Measurements from ENCODE around the gene BHLHE40.

The BHLHE40 gene

GRCh38 chr3:4986782-4987537 lies 7.7 kb downstream of the BHLHE40 start:
- H3K36me3 ChIP-seq (ENCODE audit: insufficient read depth): no peaks in the 10 kb centered on the region
- H3K27ac ChIP-seq: no peak overlapping the region
- H3K4me1 ChIP-seq (ENCODE audit: low read depth, poor library complexity, severe bottlenecking): peaks cover 13% of the 10 kb centered on the region
- TF ChIP-seq, protein P1, sequence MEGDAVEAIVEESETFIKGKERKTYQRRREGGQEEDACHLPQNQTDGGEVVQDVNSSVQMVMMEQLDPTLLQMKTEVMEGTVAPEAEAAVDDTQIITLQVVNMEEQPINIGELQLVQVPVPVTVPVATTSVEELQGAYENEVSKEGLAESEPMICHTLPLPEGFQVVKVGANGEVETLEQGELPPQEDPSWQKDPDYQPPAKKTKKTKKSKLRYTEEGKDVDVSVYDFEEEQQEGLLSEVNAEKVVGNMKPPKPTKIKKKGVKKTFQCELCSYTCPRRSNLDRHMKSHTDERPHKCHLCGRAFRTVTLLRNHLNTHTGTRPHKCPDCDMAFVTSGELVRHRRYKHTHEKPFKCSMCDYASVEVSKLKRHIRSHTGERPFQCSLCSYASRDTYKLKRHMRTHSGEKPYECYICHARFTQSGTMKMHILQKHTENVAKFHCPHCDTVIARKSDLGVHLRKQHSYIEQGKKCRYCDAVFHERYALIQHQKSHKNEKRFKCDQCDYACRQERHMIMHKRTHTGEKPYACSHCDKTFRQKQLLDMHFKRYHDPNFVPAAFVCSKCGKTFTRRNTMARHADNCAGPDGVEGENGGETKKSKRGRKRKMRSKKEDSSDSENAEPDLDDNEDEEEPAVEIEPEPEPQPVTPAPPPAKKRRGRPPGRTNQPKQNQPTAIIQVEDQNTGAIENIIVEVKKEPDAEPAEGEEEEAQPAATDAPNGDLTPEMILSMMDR (conservative IDR thresholded peaks at IDR 0.05; ENCODE audit: low read depth, low read length): no peak
- no peak overlapping the region for H3K4me3 ChIP-seq (IDR thresholded peaks at IDR 0.05; ENCODE audit: insufficient read depth, low read depth, low read length)
- H3K9ac ChIP-seq: peak overlapping the region; percentile 39; the same call in 1 of the 2 replicates
- peak overlapping the region; percentile 73 for H2AFZ ChIP-seq (ENCODE audit: low read depth)
- H4K20me1 ChIP-seq (ENCODE audit: insufficient read depth): no peaks in the 10 kb centered on the region
- H3K4me2 ChIP-seq: peak overlapping the region; percentile 57
- H3K79me2 ChIP-seq (ENCODE audit: insufficient read depth, low read depth): no peaks in the 10 kb centered on the region
- H3K27me3 ChIP-seq (ENCODE audit: insufficient read depth, low read depth): no peaks in the 10 kb centered on the region

- TF ChIP-seq, protein P1 (conservative IDR thresholded peaks at IDR 0.05; ENCODE audit: low read depth, low read length): no peak
- Histone ChIP-seq H3K4me3 (IDR thresholded peaks at IDR 0.05; ENCODE audit: insufficient read depth, low read depth, low read length) (no peak overlapping the region), H3K27me3 (ENCODE audit: insufficient read depth, low read depth) (no peaks in the 10 kb centered on the region), H3K9ac (peak overlapping the region; percentile 39; the same call in 1 of the 2 replicates), H3K4me2 (peak overlapping the region; percentile 57; the same call in 1 of the 2 replicates), H3K79me2 (ENCODE audit: insufficient read depth, low read depth) (no peaks in the 10 kb centered on the region), H2AFZ (ENCODE audit: low read depth) (peak overlapping the region; percentile 73; the same call in 1 of the 2 replicates), H4K20me1 (ENCODE audit: insufficient read depth) (no peaks in the 10 kb centered on the region), H3K27ac (no peak overlapping the region), H3K36me3 (ENCODE audit: insufficient read depth) (no peaks in the 10 kb centered on the region), H3K4me1 (ENCODE audit: low read depth, poor library complexity, severe bottlenecking) (peaks cover 7% of the 10 kb centered on the region)
These were observed 8.5 kb downstream of the BHLHE40 start for GRCh38 chr3:4987538-4988296.

- Histone ChIP-seq H4K20me1 (ENCODE audit: insufficient read depth) (no peaks in the 10 kb centered on the region), H3K4me3 (IDR thresholded peaks at IDR 0.05; ENCODE audit: insufficient read depth, low read depth, low read length) (no peak overlapping the region), H3K4me2 (no peak overlapping the region), H3K79me2 (ENCODE audit: insufficient read depth, low read depth) (no peaks in the 10 kb centered on the region), H3K4me1 (ENCODE audit: low read depth, poor library complexity, severe bottlenecking) (peaks cover 7% of the 10 kb centered on the region), H3K27me3 (ENCODE audit: insufficient read depth, low read depth) (no peaks in the 10 kb centered on the region), H3K36me3 (ENCODE audit: insufficient read depth) (no peaks in the 10 kb centered on the region), H2AFZ (ENCODE audit: low read depth) (no peak overlapping the region), H3K9ac (no peak overlapping the region), H3K27ac (no peak overlapping the region)
- TF ChIP-seq, protein P1 (conservative IDR thresholded peaks at IDR 0.05; ENCODE audit: low read depth, low read length): no peak
These were observed 10.0 kb downstream of the BHLHE40 start for GRCh38 chr3:4988983-4989834.

DNA sequence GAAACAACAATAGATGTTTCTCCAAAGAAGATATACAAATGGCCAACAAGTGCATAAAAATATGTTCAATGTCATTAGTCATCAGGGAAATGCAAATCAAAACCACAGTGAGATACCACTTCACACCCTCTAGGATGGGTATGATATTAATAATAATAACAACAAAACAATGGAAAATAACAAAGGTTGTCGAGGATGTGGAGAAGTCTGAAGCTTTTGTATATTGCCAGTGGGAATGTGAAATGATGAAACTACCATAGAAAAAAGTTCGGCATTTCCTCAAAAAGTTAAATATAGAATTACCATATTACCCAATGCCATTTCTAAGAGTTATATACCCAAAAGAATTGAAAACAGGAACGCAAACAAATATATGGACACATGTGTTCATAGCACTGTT lies 10.8 kb downstream of the BHLHE40 start:
- Histone ChIP-seq H3K27ac (no peak overlapping the region), H3K9ac (no peak overlapping the region), H3K4me3 (IDR thresholded peaks at IDR 0.05; ENCODE audit: insufficient read depth, low read depth, low read length) (no peak overlapping the region), H3K79me2 (ENCODE audit: insufficient read depth, low read depth) (no peaks in the 10 kb centered on the region), H3K4me2 (no peak overlapping the region), H3K4me1 (ENCODE audit: low read depth, poor library complexity, severe bottlenecking) (peaks cover 7% of the 10 kb centered on the region), H2AFZ (ENCODE audit: low read depth) (no peak overlapping the region), H3K27me3 (ENCODE audit: insufficient read depth, low read depth) (no peaks in the 10 kb centered on the region), H3K36me3 (ENCODE audit: insufficient read depth) (no peaks in the 10 kb centered on the region), H4K20me1 (ENCODE audit: insufficient read depth) (no peaks in the 10 kb centered on the region)
- TF ChIP-seq, protein P1 (conservative IDR thresholded peaks at IDR 0.05; ENCODE audit: low read depth, low read length): no peak

All from KMS-11 (cell line).